Hematopoietic multipotent progenitor cell treated with erythropoietin and hydrocortisone succinate and interleukin-3 and kit ligand, for 8 days (in vitro differentiated cells): ENCODE measurements around the gene ZNF26.
"Not testable (repeated sequence)": the region's sequence is repeated elsewhere in the genome, so short reads cannot be mapped to it uniquely, and the experiment has no call there.

Source experiments
- DNase-seq: peaks from one replicate; pipeline ENCODE4 v3.0.0-alpha.2; 2015

ZNF26 gene

DNA sequence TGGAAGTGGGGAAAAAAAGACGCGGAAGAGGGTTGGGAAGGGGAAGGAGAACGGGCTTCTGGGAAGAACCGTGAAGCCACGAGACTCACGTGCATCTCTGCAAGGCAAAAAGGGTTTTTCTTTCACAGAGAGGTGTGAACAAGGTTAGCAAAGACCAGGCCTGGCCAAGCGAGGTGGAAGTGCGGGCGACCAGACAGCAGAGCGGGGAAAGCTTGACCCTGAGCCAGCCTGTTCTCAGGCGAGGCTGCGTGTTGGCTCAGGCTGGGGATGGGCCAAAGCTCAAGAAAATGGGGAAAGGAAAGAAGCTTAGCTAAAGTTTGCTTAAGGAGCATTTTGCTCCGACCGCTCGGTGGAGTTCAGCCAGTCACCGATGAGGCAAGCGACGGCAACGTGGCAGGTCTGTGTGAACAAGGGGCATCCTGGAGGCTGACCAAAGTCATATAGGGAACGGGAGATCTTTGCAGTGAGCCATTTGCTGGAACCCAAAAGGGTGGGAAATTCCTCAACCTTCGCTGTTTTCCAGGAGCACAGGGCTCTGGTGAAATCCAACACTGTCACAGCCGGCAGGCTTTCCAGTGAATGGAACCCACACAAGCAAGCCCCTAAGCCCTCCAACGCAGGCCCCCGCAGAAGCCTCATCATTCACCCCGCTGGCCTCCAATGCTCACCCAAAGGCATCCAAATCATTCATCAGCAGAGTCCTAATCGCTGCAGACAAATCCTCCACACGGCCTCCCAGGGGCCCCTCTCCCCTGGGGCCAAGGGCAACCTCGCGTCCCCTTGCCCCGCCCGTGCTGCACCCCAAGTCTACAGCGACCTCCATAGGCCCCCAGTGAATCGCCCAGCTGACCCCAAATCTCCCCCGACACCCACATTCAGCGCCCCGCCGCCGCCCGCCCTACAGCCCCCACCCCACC lies 30.8 kb upstream of the ZNF26 start:
- DNase-seq = peak; percentile 48

DNA sequence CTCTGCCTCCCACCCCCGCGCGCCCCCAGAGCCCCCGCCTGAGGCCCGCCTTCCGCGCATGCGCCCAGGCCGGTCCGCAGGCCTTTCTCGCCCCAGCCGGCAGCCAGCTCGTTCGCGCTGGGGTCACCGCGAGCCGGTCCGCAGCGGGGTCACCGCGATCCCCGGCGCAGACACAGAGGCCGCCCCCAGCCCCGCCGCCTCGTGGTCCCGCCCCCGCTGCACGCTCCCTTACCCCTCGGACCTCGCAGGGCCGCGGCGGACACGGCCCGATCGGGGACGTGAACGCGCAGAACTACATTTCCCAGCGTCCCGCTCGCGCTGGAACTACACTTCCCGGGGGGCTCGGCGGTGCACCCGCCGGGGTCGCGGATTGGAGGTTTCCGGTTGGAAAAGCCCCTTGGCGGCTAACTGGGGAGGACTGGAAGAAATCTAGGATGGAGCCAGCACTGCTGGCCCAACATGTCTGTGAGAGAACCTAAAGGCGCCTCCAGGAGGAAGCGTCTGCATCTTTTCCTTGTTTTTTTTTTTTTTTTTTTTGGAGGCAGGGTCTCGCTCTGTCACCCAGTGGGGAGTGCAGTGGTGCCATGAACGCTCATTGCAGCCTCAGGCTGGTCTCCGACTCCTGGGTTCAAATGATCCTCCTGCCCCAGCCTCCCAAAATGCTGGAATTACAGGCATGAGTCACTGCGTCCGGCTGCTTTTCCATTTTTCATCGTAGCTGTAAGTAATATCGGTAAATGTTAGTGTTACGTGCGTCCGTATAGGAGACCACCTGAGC lies 30.0 kb upstream of the ZNF26 start, which contains the start of gene ZNF605:
TSS of gene ZNF605 (minus strand) at position 296 of the 778 bp plus-strand sequence. CDS start 10,671 bp downstream, outside the sequence.
- DNase-seq = peak; percentile 86

DNA sequence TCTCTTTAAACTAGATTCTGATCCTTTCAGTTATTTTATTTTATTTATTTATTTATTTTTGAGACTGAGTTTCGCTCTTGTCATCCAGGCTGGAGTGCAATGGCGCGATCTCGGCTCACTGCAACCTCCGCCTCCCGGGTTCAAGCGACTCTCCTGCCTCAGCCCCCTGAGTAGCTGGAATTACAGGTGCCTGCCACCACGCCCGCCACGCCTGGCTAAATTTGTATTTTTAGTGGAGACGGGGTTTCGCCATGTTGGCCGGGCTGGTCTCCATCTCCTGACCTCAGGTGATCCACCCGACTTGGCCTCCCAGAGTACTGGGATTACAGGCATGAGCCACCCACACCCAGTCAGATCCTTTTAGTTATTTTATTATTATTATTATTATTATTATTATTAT lies 24.4 kb upstream of the ZNF26 start:
- DNase-seq = not testable (repeated sequence)

DNA sequence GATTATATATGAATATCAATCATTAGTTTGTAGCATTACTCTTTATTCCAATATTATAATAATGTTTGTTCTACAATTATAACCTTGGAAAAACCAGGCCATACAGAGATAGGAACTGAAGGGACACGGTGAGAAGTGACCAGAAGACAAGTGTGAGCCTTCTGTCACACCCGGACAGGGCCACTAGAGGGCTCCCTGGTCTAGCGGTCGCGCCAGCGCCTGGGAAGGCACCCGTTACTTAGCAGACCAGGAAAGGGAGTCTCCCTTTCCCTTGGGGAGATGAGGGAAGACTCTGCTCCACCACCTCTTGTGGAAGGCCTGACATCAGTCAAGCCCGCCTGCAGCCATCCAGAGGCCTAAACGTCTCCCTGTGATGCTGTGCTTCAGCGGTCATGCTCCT lies 22.2 kb upstream of the ZNF26 start:
- DNase-seq = peak; percentile 8

DNA sequence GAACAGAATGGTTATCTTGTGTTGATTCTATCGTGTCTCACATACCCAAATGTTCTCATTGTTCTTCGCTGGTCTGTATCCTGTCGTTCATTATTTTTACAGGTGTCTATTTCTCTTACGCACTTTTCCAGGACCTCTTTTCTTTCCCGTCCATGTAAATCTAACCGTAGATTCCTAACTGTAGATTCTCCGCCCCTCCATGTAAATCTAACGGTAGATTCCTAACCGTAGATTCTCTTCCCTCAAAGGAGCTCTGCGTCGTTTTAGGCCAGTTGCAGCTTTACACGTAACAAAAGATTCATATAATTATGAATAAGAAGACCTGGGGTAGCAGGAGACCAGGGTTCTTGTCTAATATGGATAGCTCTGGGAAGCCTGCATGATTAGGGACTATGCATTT lies 20.4 kb upstream of the ZNF26 start:
- DNase-seq = no peak

DNA sequence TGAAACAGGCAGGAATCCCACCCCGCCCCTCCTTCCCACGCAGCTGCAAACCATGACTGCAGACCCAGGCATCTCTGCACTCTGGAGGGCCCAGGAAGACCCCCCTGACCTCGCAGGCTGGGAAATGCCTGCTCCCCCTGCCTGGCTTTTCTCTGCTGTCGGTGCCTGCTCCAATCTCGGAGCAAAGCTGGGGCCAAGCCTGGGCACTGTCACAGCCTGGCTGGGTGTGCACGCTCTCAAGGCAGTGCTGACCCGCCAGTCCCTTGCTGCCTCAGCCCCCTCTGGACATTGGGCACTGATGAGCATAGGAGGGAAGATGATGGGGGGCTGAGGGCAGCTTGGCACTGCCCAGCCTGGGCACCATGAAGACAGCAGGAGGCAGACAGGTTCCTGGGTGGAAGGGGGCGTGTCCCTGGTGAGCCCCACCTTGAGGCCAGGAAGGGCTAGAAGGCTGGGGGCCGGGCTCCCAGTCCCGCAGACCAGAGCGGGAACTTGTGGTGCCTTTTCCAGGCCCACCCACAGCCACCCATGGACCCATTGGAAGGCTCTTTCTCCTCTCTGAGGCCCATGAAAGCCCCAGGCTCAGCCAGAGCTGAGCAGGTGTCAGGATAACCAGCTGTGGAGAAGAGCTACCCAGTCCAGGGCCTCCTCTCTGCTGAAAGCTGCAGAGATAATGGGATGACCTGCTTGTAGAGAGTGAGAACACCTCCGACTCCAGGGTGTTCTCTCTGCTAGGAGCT lies 19.3 kb upstream of the ZNF26 start:
- no peak for DNase-seq

DNA sequence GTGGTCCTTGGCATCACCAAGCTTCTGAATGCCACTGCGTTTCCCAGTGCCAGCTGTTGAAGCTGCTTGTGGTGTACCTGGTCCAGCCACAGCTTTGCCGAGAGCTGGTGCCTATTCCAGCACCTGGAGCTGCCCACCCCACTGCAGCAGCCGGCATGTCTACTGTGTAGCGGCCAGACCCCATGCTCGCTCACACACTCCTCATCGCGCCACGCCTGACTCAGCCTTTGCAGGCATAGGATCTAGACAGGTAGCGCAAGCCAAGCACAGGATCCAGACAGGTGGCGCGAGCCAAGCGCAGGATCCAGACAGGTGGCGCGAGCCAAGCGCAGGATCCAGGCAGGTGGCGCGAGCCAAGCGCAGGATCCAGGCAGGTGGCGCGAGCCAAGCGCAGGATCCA lies 18.4 kb upstream of the ZNF26 start:
- DNase-seq = no peak

DNA sequence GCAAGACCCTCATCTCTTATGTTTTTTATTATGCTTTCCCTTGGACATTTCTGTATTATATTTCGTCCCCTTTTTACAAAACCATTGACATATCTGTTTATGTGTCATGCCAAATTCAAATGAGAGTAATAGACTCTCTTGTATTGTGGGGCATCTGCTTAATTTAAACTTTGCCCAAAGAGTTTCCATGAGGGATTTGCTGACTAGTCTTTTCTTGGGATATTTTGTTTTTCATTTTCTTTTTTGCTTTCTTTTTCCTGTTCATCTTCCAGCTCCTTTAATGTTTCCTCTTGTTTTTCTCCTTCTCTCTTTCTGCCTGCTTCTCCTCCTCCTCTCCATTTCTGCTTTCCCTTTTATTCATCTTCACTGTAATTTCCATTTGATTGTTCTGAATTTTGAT lies 13.8 kb upstream of the ZNF26 start:
- DNase-seq = no peak

DNA sequence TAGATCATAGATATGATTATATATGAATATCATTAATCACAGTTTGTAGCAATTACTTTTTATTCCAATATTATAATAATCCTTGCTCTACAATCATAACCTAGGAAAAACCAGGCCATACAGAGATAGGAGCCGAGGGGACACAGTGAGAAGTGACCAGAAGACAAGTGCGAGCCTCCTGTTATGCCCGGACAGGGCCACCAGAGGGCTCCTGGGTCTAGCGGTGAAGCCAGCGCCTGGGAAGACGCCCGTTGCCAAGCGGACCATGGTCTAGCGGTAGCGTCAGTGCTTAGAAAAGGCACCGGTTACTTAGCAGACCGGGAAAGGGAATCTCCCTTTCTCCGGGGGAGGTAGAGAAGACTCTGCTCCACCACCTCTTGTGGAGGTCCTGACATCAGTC lies 9.3 kb upstream of the ZNF26 start:
- peak; percentile 43 for DNase-seq

DNA sequence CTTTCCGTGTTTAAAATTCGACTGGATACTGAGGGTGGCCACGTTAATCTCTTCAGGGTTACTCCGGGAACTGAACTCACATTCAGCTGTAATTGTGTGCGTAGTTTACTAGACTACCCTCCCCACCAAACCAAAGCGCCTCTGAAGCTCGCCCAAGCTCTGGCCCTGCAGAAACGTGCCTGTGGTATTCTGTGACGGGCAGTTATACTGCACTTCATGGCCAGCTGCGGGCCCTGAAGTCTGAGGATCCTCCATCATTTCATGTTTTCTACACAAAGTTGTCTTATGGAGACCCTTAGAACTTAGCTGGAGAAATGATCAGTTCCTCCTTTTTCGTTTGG lies 688 bp downstream of the ZNF26 start:
- peak; percentile 18 for DNase-seq

DNA sequence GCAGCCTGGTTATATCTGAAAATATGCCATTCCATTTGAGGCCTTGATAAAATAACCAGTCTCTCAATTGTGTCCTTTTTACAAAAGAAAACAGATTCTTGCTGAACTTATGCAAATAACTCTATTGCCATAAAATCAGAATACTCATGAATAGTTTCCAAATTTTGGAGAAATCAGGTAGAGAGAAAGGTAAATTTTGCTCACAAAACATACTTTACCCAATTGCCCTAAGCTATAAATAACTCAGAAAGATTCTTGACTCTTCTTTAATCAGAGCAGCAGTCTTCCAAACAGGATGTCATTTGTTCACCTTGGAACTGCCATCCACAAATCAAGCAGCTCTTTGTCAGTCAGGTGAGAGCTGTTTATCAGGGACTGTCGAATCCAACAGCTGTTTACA lies 12.6 kb downstream of the ZNF26 start:
- DNase-seq = no peak

DNA sequence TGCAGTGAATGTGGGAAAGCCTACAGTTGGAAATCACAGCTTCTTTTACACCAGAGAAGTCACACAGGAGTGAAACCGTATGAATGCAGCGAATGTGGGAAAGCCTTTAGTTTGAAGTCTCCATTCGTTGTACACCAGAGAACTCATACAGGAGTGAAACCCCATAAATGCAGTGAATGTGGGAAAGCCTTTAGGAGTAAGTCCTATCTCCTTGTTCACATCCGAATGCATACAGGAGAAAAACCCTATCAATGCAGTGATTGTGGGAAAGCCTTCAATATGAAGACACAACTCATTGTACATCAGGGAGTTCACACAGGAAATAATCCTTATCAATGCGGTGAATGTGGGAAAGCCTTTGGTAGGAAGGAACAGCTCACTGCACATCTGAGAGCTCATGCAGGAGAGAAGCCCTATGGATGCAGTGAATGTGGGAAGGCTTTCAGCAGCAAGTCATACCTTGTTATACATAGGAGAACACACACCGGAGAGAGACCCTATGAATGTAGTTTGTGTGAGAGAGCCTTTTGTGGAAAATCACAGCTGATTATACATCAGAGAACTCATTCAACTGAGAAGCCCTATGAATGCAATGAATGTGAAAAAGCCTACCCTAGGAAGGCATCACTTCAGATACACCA lies 24.6 kb downstream of the ZNF26 start:
- no peak for DNase-seq

DNA sequence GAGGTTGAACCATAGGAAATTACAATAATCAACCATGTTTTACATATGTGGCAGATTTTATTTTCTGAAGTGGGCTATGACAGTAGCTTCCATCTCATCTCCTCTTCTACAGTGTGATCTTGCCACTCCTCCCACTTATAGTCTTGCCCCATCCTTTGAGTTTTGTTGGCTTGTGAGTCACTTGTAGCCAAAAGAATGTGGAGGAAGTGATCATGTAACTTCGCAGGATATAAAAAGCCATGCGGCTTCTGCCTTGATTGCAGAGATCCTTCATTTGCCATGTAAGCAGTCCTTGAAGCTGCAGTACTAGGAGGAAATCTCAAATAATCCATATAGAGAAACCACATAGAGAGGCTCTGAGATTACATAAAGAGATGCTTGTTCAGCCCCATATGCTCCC lies 37.4 kb downstream of the ZNF26 start:
- DNase-seq = no peak

DNA sequence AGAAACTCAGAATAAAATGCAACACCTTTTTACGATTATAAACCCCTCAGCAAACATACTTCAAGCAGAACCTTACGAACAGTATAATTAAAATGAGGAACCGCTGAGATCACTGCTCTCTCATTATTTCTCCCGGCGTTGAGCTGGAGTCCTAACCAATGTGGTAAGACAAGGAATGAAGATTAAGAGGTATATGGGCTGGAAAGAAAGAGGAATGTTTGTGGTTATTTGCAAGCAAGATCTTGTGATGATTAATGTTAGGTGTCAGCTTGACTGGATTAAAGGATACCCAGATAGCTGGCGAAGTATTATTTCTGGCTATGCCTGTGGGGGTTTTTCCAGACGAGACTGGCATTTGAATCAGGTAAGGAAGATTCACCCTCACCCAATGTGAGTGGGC lies 40.8 kb downstream of the ZNF26 start:
- DNase-seq = no peak

DNA sequence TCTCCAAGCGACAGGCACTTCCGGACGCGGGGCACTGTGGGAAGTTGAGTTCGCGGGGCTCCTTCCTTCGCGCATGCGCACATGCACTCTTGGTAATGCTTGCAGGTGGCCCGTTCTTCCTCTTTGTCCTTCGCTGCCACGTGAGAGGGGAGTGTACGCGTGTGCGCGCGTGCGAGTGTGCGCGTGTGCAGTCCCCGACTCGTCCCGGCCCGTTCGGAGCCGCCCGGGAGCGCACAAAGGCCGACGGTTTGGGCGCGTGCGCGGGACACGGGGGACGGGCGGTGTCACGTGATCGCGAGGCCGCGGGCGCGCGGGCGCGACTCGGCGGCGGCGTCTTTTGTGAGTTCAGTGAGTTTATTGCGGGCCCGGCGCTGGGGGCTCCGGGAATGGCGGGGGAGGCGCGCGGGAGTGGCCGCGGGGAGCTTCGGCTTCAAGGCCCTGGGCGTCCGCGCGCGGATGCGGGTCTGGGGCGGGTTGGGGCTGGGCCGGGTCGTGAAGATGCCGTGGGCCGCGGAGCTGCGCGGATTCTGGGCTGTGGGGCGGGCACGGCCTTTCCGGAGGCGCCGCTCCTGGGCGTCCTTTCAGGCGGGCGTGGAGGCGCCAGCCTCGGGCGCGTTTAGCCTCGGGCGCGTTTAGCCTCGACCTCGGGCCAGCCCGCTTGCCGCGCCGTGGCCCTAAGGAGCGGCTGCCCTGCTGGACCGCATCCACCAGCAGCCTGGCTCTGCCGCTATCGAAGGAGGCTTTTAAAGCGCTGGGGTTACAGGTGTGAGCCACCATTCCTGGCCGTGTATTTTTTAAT lies 51.2 kb downstream of the ZNF26 start, which contains the start of gene ZNF84:
TSS of gene ZNF84 (plus strand) at position 303 of the 799 bp plus-strand sequence. CDS start 3,959 bp downstream, outside the sequence.
- peak; percentile 99 for DNase-seq

DNA sequence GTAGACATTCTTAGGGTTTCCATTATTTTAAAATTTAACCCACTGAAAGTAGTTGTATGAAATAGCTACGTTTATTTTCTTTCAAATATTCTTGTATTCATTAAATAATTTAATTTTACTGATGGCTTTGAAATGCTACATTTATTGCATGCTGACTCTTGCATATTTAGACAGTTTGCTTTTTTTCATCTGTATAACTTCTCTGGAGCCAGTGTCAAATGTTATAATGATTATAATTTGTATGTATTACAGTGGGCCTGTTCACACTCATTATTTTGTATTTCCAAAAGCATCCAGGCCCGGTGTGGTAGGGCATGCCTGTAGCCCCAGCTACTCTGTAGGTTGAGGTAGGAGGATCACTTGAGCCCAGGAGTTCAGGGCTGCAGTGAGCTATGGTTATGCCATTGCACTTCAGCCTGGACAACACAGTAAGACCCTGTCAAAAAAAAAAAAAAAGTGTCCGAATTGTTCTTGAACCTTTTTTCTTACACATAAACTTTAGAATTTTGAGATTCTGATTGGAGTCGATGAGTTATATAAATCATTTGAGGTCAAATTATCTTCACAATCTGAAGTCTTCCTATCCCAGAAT lies 52.0 kb downstream of the ZNF26 start:
- DNase-seq = peak; percentile 53

DNA sequence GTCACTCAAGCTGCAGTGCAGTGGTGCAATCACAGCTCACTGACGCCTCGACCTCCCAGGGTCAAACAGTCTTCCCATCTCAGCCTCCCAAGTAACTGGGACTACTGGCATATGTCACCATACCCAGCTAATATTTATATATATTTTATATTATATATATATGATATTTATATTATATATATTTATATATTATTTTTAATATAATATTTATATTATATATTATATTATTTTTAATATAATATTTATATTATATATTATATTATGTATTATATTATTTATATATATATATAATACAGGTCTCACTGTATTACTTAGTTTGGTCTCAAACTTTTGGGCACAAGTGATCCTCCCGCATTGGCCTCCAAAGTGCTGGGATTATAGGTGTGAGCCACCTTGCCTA lies 60.5 kb downstream of the ZNF26 start:
- DNase-seq = no peak

DNA sequence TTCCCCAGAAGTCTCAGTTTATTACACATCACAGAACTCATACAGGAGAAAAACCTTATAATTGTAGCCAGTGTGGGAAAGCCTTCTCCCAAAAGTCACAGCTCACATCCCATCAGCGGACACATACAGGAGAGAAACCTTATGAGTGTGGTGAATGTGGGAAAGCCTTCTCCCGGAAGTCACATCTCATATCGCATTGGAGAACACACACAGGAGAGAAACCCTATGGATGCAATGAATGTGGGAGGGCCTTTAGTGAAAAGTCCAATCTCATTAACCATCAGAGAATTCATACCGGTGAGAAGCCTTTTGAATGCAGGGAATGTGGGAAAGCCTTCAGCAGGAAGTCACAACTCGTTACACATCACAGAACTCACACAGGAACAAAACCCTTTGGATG lies 71.3 kb downstream of the ZNF26 start:
- no peak for DNase-seq

DNA sequence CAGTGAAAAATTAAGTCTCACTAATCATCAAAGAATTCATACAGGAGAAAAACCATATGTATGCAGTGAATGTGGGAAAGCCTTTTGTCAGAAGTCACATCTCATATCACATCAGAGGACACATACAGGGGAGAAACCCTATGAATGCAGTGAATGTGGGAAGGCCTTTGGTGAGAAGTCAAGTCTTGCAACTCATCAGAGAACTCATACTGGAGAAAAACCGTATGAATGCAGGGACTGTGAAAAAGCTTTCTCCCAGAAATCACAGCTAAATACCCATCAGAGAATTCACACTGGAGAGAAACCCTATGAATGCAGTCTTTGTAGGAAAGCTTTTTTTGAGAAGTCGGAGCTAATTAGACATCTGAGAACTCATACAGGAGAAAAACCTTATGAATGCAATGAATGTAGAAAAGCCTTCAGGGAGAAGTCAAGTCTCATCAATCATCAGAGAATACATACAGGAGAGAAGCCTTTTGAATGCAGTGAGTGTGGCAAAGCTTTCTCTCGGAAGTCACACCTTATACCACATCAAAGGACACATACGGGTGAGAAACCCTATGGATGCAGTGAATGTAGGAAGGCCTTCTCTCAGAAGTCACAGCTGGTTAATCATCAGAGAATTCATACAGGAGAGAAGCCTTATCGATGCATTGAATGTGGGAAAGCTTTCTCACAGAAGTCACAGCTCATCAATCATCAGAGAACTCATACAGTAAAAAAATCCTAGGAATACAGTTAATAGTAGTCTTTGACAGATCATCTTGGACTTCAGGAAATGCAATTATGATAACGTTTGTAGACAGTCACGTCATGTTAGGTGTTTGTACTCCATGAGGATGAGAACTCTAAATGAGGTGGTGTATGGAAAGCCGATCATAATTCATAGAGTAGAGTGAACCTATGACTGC lies 72.3 kb downstream of the ZNF26 start:
- peak; percentile 21 for DNase-seq

DNA sequence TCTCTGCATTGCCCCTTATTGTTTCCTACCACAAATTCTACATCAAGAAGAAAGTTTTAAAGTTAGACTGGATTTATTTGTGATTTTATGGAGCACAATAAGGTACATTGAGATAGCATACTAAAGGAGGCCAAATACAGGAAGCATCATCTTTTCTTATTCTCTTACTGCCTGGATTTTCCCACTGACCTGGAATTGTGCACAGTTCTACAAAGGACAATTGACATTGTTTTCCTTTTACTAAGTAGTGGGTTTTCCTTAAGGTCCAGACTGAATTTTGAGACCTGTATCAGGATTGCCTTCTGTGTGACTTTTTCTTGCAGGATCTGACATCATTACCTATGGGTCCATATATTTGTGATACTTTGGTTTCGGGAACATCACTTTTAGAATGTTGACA lies 75.8 kb downstream of the ZNF26 start:
- no peak for DNase-seq
